Transverse colon (tissue), 4 donors: ENCODE measurements around the gene ARHGEF37. TPM values are rescaled to one million over a fixed set of nuclear protein-coding genes. Genes with fewer than 3 reads are reported as not detected.

Experiments
- DNase-seq: peaks from one replicate; pipeline ENCODE4 v3.0.0-alpha.2; 2019
- H3K27ac ChIP-seq, 4 donors: fragments of 200-600 bp; sonication (generic); 2 replicates each; pipeline ENCODE4 v1.5.1; 2016 to 2018; ENCODE audit warnings: inconsistent platforms in 4 of 4
- H3K27me3 ChIP-seq: fragments of 200-600 bp; sonication (generic); 2 replicates; pipeline ENCODE4 v1.5.1; 2017; ENCODE audit warnings: inconsistent platforms
- H3K36me3 ChIP-seq, 4 donors: fragments of 200-600 bp; sonication (generic); 2 replicates each; pipeline ENCODE4 v1.5.1; 2017 to 2019; ENCODE audit warnings: inconsistent platforms in 4 of 4
- H3K4me1 ChIP-seq, 4 donors: fragments of 200-600 bp; sonication (generic); 2 replicates each; pipeline ENCODE4 v1.5.1; 2017 to 2020; ENCODE audit warnings: inconsistent platforms in 4 of 4
- H3K4me3 ChIP-seq, 4 donors: fragments of 200-600 bp; sonication (generic); 1 replicate in 1 of 4; 2 replicates in 3 of 4; pipeline versions ENCODE4 v1.5.1 to v1.6.1; 2017 to 2019; ENCODE audit warnings: inconsistent platforms in 4 of 4
- H3K9me3 ChIP-seq, 2 donors: fragments of 200-600 bp; sonication (generic); 2 replicates each; pipeline ENCODE4 v1.5.1; 2017 to 2019; ENCODE audit warnings: inconsistent platforms in 2 of 2
- EP300 ChIP-seq: sonication (generic); formaldehyde crosslinking; IDR thresholded peaks from one replicate; pipeline ENCODE4 v1.6.1; 2017; ENCODE audit warnings: antibody characterized with exemption, low read depth
- POLR2A ChIP-seq: fragments of 450-650 bp; IDR thresholded peaks from one replicate; pipeline ENCODE4 v1.6.1; 2016; ENCODE audit warnings: antibody characterized with exemption, mild to moderate bottlenecking, moderate library complexity
- POLR2AphosphoS5 ChIP-seq, 3 donors: sonication (generic); formaldehyde crosslinking; IDR thresholded peaks; one replicate each; pipeline ENCODE4 v1.6.1; 2016; ENCODE audit warnings: antibody characterized with exemption in 3 of 3
- WGBS, 2 donors: methylation state at CpG; one replicate each; pipeline ENCODE4 v1.1.5; 2018; ENCODE audit warnings: low coverage in 1 of 2; 5-methylcytosine and 5-hydroxymethylcytosine counted together
- in situ Hi-C, 4 donors: fragments of 200-750 bp; cut with MboI; loops; one replicate each; pipeline versions ENCODE4 v1.15.0 to v1.15.1; 2017; ENCODE audit warnings: low sequenced_read_pairs in 3 of 4, low pct_ligation_motif_present in 1 of 4, low pct_unique_long_range_greater_than_20kb in 1 of 4
- intact Hi-C: fragments of 100-400 bp; cut with DNase I; formaldehyde crosslinking; loops from one replicate; pipeline ENCODE4 v1.15.1; 2023; ENCODE audit warnings: low total_unique reads
- total RNA-seq, 4 donors: library from RNA; depleted of rRNA; stranded (reverse); fragments of >200 nt; gene quantifications; one replicate each; pipeline ENCODE4 v1.1.0, GENCODE V29; 2016
- TF ChIP-seq, protein P1 (sequence below), 5 experiments: fragments of 200-600 bp in 3 of 5; fragments of 450-650 bp in 2 of 5; sonication (generic) in 3 of 5; IDR thresholded peaks; 1 replicate in 2 of 5; 2 replicates in 3 of 5; pipeline ENCODE4 v1.5.1; 2016 to 2017; ENCODE audit warnings: antibody characterized with exemption in 5 of 5, inconsistent platforms in 3 of 5, mild to moderate bottlenecking in 2 of 5, moderate library complexity in 1 of 5

The ARHGEF37 gene
- total RNA-seq, 4 donors from 2014 or later, result 14.2 to 27.5 (median 21.7) TPM

DNA sequence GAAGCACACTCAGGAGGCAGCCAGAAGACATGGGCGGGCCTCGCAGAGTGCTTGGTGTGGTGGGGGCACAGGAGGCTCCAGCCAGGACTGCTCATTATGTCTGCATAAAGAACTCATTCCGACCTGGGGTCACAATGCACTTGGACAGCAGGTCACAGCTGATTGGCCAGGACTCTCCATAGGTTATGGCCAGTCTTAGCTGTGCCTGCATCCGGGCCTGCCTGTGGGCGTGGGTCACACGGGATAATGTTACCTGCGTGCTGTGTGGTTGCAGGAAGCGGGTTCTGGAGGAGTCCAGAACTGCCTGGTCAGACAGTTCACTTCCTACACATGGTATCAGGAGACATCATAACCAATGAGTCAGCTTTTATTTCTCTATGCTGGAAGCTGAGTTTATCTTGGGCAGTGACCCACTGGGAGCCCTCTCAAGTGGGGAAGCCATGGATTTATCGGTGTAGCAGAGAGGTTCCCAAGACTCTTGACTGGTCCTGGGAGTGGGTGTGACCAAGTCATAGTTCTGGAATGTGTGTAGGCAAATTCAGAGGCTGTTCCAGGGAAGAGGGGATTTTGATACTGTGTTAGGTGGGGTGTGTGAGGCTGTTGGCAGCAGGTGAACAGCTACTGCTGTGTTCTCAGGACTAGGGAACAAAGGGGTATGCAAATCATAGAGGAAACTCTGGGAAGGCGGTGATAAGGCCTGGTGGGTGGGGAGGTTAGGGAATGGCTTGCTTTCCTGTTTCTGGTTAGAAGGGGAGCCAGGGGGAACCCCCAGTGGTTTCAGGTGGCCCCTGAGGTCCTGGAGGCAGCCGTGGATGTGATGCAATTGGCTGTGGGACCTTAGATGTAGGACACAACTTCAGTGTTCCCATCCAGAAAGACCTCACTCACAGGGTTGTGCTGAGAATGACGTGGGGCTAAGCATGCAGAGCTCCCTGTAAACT lies 51.3 kb downstream of the ARHGEF37 start:
- peak; percentile 62 for DNase-seq
- Histone ChIP-seq H3K4me3 (no peak overlapping the region), H3K36me3 (no peaks in the 10 kb centered on the region), H3K9me3 (no peaks in the 10 kb centered on the region), H3K4me1 (peaks cover 10 to 15% (median 13%) of the 10 kb centered on the region in 4 donors), H3K27ac (peak overlapping the region in 3 of 4 donors; percentile 33 to 61 (median 51)), H3K27me3 (no peaks in the 10 kb centered on the region)
- intact Hi-C loops (no loop called here), in situ Hi-C loops (loop anchor here (10.0 kb wide), 4 partner anchors 192 to 352 kb away; no protein-coding TSS in a partner anchor)
- 49% methylated on average over 12 of the region's 12 CpGs; no CpG with 5 or more reads in 1 of the 2 donors for WGBS, 2 donors
- TF ChIP-seq POLR2A (no peak), EP300 (no peak), POLR2AphosphoS5 (IDR thresholded peaks at IDR 0.05) (no peak)
- TF ChIP-seq, protein P1, sequence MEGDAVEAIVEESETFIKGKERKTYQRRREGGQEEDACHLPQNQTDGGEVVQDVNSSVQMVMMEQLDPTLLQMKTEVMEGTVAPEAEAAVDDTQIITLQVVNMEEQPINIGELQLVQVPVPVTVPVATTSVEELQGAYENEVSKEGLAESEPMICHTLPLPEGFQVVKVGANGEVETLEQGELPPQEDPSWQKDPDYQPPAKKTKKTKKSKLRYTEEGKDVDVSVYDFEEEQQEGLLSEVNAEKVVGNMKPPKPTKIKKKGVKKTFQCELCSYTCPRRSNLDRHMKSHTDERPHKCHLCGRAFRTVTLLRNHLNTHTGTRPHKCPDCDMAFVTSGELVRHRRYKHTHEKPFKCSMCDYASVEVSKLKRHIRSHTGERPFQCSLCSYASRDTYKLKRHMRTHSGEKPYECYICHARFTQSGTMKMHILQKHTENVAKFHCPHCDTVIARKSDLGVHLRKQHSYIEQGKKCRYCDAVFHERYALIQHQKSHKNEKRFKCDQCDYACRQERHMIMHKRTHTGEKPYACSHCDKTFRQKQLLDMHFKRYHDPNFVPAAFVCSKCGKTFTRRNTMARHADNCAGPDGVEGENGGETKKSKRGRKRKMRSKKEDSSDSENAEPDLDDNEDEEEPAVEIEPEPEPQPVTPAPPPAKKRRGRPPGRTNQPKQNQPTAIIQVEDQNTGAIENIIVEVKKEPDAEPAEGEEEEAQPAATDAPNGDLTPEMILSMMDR (IDR thresholded peaks at IDR 0.05), result no peak

DNA sequence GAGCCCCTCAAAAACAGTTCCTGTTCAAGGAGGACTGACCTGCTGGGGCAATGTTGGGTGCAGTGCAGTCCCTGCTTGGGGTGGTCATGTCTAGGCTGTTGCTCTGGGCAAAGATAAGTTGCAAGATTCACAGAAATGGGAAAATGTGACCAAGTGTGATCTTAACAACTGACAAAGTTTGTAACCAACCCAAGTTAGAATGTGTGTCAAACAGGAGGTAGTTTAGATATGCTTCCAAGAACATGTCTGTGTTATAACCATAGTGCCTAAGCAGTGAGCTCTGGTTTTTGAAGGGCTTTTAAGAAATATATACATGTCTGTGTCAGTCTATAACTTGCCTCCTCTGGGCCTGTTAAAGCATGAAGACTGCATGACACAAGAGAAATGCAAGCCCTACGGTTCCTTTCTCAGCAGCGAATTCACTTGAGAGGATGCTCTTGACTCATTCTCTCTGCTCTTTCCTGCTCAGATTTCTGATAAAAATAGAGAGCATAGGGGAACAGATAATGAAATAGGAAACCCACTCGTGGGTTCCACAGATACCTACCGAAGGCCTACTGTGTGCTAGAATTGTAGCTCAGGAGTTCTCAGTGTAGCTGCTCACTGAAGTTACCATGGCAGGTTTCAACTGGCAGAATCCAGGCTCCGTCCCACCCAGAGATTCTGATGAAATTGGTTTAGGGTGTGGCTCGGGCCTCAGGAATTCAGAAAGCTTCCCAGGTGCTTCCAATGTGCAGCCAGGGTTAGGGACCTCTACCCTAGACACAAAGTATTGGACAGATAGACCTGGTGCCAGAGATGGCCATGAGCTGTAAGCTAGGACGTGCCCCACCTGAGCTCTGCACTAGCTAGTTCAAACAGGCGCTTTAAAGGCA lies 52.4 kb downstream of the ARHGEF37 start:
- WGBS, 2 donors, result 64 to 82% methylated on average over 4 to 8 of the region's 8 CpGs
- Histone ChIP-seq H3K4me3 (no peak overlapping the region), H3K27ac (no peak overlapping the region), H3K36me3 (no peaks in the 10 kb centered on the region), H3K9me3 (no peaks in the 10 kb centered on the region), H3K27me3 (no peaks in the 10 kb centered on the region), H3K4me1 (peaks cover 10 to 15% (median 13%) of the 10 kb centered on the region in 4 donors)
- intact Hi-C loops, result no loop called here
- TF ChIP-seq EP300, result no peak
- no peak for TF ChIP-seq POLR2AphosphoS5 (IDR thresholded peaks at IDR 0.05)
- TF ChIP-seq, protein P1 (IDR thresholded peaks at IDR 0.05), result no peak
- no peak for TF ChIP-seq POLR2A
- in situ Hi-C loops, result loop anchor here (10.0 kb wide), 4 partner anchors 191 to 351 kb away; no protein-coding TSS in a partner anchor
- no peak for DNase-seq

DNA sequence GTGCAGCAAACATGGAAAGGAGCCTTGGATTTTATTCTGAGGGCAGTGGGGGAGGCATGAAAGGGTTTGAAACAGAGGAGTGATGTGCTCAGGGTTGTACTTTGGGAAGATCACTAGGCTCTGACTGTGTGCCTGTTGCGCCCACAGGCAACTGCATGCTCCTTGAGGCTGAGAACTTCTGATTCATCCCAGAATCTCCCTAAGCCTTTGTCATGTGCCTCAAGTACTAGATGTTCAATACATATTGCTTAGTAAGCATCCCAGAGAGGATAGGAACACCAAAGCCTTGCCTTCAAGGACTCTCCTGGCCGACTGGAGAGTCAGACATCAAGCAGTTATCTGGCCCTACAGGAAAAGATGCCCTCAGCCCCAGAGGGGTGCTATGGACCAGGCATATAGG lies 54.1 kb downstream of the ARHGEF37 start:
- in situ Hi-C loops, result loop anchor here (5.0 to 10.0 kb wide), 6 partner anchors 189 to 349 kb away; no protein-coding TSS in a partner anchor

More for the DNA sequence above, 54.1 kb downstream of the ARHGEF37 start:
- Histone ChIP-seq H3K36me3 (no peaks in the 10 kb centered on the region), H3K9me3 (no peaks in the 10 kb centered on the region), H3K4me1 (peaks cover 17 to 25% (median 22%) of the 10 kb centered on the region in 4 donors), H3K4me3 (no peak overlapping the region), H3K27me3 (no peaks in the 10 kb centered on the region), H3K27ac (no peak overlapping the region)
- WGBS, 2 donors, result 67 to 77% methylated on average over 1 to 2 of the region's 2 CpGs
- TF ChIP-seq, protein P1 (IDR thresholded peaks at IDR 0.05), result no peak
- no peak for TF ChIP-seq POLR2AphosphoS5 (IDR thresholded peaks at IDR 0.05)
- no peak for TF ChIP-seq EP300
- TF ChIP-seq POLR2A, result no peak
- intact Hi-C loops, result loop anchor here (5.0 kb wide), 2 partner anchors 217 to 357 kb away; no protein-coding TSS in a partner anchor
- no peak for DNase-seq
